HFFc6 (cell line): ENCODE data around the gene SEMA6A. TPM values are rescaled to one million over a fixed set of nuclear protein-coding genes. Genes with fewer than 3 reads are reported as not detected.

Experiments used
- DNase-seq: peaks from one replicate; pipeline ENCODE4 v3.0.0-alpha.2; 2018
- H3K27ac Mint-ChIP-seq: 2 replicates; pipeline ENCODE4 v1.8.0; 2020; ENCODE audit warnings: mild to moderate bottlenecking, mixed read lengths
- H3K27me3 Mint-ChIP-seq: 2 replicates; pipeline ENCODE4 v1.8.0; 2021; ENCODE audit warnings: mild to moderate bottlenecking, moderate library complexity, mixed read lengths; ENCODE audit not compliant: insufficient read depth
- H3K36me3 Mint-ChIP-seq: 2 replicates; pipeline ENCODE4 v1.8.0; 2021; ENCODE audit warnings: low read depth, mixed read lengths
- H3K4me1 Mint-ChIP-seq: 2 replicates; pipeline ENCODE4 v1.8.0; 2020; ENCODE audit warnings: low read depth, mixed read lengths
- H3K4me3 Mint-ChIP-seq: 2 replicates; pipeline ENCODE4 v1.8.0; 2020; ENCODE audit warnings: mild to moderate bottlenecking, moderate library complexity, mixed read lengths
- H3K9me3 Mint-ChIP-seq: 2 replicates; pipeline ENCODE4 v1.8.0; 2020; ENCODE audit warnings: mild to moderate bottlenecking, mixed read lengths
- total RNA-seq, 6 experiments: library from RNA; stranded (reverse); fragmentation: NEBNext Ultra II Directional; extraction: Animal tissue kit (Norgen Biotek cat#: 25700); gene quantifications; 2 replicates in 1 of 6; 3 replicates in 5 of 6; pipeline ENCODE4 v1.2.3, GENCODE V29; 2021
- TF ChIP-seq, protein P1 (sequence below): fragments of 200-600 bp; sonication (generic); IDR thresholded peaks from 2 replicates; pipeline ENCODE4 v1.5.0; 2021; ENCODE audit warnings: antibody characterized with exemption, mild to moderate bottlenecking

SEMA6A gene
- total RNA-seq, 6 experiments from 2014 or later = 0.20 to 0.76 (median 0.44) TPM

DNA sequence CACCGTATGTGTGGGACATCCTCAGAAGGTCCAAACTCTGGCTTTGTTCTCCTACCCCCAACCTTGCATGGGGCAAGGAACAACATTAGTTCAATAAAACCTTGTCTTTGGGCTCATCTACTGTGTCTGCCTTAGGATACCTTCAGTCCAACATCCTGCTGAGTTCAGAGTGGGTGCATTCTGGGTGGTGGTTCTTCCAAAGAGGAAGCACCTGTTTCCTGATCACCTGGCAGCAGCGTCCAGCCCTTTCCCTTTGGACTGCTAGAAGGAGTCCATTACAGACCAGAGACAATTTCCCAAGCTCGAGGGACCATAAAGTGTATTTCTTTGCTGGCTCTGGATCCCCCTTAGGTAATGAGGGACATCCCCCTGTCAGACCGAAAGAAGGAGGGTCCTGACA is 154.1 kb downstream of the SEMA6A start:
- no peak overlapping the region for H3K4me3 Mint-ChIP-seq
- no peaks in the 10 kb centered on the region for H3K27me3 Mint-ChIP-seq
- H3K27ac Mint-ChIP-seq = no peak overlapping the region
- TF ChIP-seq, protein P1, sequence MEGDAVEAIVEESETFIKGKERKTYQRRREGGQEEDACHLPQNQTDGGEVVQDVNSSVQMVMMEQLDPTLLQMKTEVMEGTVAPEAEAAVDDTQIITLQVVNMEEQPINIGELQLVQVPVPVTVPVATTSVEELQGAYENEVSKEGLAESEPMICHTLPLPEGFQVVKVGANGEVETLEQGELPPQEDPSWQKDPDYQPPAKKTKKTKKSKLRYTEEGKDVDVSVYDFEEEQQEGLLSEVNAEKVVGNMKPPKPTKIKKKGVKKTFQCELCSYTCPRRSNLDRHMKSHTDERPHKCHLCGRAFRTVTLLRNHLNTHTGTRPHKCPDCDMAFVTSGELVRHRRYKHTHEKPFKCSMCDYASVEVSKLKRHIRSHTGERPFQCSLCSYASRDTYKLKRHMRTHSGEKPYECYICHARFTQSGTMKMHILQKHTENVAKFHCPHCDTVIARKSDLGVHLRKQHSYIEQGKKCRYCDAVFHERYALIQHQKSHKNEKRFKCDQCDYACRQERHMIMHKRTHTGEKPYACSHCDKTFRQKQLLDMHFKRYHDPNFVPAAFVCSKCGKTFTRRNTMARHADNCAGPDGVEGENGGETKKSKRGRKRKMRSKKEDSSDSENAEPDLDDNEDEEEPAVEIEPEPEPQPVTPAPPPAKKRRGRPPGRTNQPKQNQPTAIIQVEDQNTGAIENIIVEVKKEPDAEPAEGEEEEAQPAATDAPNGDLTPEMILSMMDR = no peak
- DNase-seq = no peak
- no peaks in the 10 kb centered on the region for H3K4me1 Mint-ChIP-seq
- H3K36me3 Mint-ChIP-seq = no peaks in the 10 kb centered on the region
- no peaks in the 10 kb centered on the region for H3K9me3 Mint-ChIP-seq

DNA sequence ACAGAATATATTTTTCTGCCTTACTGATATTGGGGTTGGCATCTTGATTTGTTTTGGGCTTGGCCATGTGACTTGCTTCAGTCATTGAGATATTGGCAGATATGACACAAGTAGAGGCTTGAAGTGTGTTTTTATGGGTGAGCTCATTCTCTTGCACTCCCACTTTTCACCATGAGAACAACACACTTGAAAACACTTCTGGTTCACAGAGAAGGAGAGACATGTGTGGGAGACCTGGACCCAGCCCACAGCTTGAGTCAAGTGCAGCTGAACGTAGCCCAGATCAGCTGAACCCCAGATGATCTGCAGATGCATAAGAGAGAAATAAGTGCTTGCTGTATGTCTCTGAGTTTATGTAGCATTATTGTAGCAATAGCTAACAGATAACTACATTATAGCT is 155.4 kb downstream of the SEMA6A start:
- H3K4me3 Mint-ChIP-seq = no peak overlapping the region
- H3K27ac Mint-ChIP-seq = no peak overlapping the region
- TF ChIP-seq, protein P1 = no peak
- H3K36me3 Mint-ChIP-seq = no peaks in the 10 kb centered on the region
- no peaks in the 10 kb centered on the region for H3K27me3 Mint-ChIP-seq
- no peaks in the 10 kb centered on the region for H3K9me3 Mint-ChIP-seq
- no peak for DNase-seq
- no peaks in the 10 kb centered on the region for H3K4me1 Mint-ChIP-seq

DNA sequence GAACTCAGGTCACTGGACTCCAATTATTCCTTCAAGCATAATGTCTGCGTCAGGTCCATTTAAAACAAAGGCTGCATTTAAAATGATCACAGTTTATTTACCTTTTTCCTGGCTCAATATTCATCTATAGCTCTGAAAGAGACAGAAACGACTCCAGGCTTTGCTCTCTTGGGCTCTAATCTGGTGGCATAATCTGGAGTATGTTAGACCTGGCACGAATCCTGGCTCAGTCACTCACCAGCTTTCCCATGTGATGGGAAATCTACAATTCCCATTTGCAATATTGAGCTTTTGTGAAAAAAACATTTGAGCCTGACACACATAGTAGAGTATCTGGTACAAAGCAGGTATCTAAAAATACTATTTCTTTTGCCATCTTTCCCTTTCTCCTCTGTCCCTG is 155.8 kb downstream of the SEMA6A start:
- Mint-ChIP-seq H3K36me3 (no peaks in the 10 kb centered on the region), H3K4me3 (no peak overlapping the region)

DNA sequence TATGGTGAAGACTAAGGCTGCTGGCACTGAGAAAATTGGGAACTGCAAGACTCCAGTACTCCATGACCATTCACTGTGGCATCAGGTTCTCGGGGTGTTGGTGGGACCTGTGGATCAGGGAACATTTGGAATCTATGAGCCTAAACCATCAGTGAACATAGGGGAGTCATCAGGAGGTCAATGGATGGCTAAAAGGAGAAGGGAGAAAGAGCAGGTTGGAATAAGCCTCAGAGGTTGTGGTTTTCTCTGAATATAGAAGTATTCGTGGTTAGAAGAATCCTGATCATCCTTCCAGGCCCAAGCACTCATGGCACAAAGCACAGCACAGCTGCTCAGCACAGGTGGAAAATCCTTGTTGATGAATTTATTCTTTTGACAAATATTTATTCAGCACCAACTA is 156.6 kb downstream of the SEMA6A start:
- no peak for DNase-seq
- H3K27ac Mint-ChIP-seq = no peak overlapping the region

More for the DNA sequence above, 155.8 kb downstream of the SEMA6A start:
- TF ChIP-seq, protein P1 = no peak
- no peaks in the 10 kb centered on the region for H3K4me1 Mint-ChIP-seq
- no peak for DNase-seq
- H3K27ac Mint-ChIP-seq = no peak overlapping the region
- H3K27me3 Mint-ChIP-seq = no peaks in the 10 kb centered on the region
- no peaks in the 10 kb centered on the region for H3K9me3 Mint-ChIP-seq

DNA sequence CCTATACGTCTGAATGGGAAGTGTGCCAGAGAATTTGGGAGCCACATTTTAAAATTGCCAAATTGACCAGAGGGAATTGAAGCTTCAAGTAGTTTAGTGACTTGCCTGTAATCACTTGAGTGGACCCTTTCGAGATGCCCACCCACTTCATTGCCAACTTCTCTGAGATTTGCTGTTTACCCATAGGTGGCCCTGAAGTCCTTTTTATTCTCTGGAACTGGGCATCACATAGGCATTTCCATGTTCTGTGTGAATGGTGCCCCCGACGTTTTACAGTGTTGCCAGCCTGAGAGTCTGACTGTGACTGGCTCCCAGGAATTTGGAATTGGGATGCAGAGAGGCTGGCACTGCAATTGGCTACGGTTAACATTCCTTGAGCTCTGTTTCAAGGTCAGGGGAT is 158.6 kb downstream of the SEMA6A start:
- H3K4me3 Mint-ChIP-seq = no peak overlapping the region
- TF ChIP-seq, protein P1 = no peak
- no peak overlapping the region for H3K27ac Mint-ChIP-seq
- H3K4me1 Mint-ChIP-seq = no peaks in the 10 kb centered on the region
- no peaks in the 10 kb centered on the region for H3K36me3 Mint-ChIP-seq
- H3K27me3 Mint-ChIP-seq = peaks cover 3% of the 10 kb centered on the region; the same call in 1 of the 2 replicates
- no peaks in the 10 kb centered on the region for H3K9me3 Mint-ChIP-seq
- DNase-seq = no peak

More for the DNA sequence above, 156.6 kb downstream of the SEMA6A start:
- no peaks in the 10 kb centered on the region for H3K9me3 Mint-ChIP-seq
- H3K36me3 Mint-ChIP-seq = no peaks in the 10 kb centered on the region
- no peaks in the 10 kb centered on the region for H3K27me3 Mint-ChIP-seq
- TF ChIP-seq, protein P1 = no peak
- H3K4me1 Mint-ChIP-seq = no peaks in the 10 kb centered on the region
- no peak overlapping the region for H3K4me3 Mint-ChIP-seq

DNA sequence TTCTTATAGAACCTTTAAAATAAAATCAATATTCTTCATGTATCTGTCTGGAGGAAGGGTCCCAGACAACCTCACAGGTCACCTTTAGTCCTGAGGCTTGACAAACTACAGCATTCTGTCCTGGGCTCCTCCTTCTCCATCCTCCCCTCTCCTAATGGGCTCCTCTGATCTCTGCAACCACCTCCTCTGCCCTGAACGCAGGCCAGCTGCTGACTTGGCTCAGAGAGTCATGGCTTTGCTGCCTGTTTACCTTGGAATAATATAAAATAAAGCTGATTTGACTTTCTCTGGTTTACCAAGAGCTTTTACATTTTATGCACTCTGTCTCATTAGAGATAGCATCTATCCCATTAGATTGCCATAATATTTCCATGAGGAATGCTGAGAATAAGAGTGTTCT is 159.4 kb downstream of the SEMA6A start:
- Mint-ChIP-seq H3K4me3 (no peak overlapping the region), H3K4me1 (no peaks in the 10 kb centered on the region), H3K27me3 (peaks cover 3% of the 10 kb centered on the region; the same call in 1 of the 2 replicates), H3K9me3 (no peaks in the 10 kb centered on the region), H3K27ac (no peak overlapping the region), H3K36me3 (no peaks in the 10 kb centered on the region)
- TF ChIP-seq, protein P1 = no peak
- DNase-seq = no peak
